ENCODE measurements around the gene PDE6G.

PDE6G gene

DNA sequence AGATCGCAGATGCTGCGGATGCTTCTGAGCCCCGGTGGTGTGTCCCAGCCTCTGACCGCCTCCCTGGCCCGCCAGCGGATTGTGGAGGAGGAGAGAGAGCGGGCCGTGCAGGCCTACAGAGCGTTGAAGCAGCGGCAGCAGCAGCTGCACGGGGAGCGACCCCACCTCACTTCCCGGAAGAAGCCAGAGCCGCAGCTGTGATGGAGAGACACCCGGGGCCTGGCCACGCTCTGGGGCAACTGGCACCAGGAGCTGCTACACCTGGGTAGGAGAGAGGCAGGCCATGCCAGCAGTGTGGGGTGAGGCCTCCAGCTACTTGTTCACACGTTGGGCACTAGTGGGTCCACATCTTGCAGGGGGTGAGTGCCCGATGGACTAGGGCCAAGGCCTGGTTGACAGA lies 16.2 kb upstream of the PDE6G start:
- Histone ChIP-seq H3K4me3 (replicated peaks; ENCODE audit: low read depth, low read length) (no peak overlapping the region), H3K36me3 (ENCODE audit: control insufficient read depth, insufficient read depth, low read length) (peaks cover 33% of the 10 kb centered on the region), H3K27me3 (replicated peaks; ENCODE audit: control insufficient read depth, insufficient read depth, low read length) (no peaks in the 10 kb centered on the region)
- no peak for DNase-seq (ENCODE audit: extremely low read depth, insufficient read length)
- TF ChIP-seq, protein P1, sequence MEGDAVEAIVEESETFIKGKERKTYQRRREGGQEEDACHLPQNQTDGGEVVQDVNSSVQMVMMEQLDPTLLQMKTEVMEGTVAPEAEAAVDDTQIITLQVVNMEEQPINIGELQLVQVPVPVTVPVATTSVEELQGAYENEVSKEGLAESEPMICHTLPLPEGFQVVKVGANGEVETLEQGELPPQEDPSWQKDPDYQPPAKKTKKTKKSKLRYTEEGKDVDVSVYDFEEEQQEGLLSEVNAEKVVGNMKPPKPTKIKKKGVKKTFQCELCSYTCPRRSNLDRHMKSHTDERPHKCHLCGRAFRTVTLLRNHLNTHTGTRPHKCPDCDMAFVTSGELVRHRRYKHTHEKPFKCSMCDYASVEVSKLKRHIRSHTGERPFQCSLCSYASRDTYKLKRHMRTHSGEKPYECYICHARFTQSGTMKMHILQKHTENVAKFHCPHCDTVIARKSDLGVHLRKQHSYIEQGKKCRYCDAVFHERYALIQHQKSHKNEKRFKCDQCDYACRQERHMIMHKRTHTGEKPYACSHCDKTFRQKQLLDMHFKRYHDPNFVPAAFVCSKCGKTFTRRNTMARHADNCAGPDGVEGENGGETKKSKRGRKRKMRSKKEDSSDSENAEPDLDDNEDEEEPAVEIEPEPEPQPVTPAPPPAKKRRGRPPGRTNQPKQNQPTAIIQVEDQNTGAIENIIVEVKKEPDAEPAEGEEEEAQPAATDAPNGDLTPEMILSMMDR (IDR thresholded peaks at IDR 0.05; ENCODE audit: insufficient read depth, low read length, poor library complexity, severe bottlenecking): no peak

DNA sequence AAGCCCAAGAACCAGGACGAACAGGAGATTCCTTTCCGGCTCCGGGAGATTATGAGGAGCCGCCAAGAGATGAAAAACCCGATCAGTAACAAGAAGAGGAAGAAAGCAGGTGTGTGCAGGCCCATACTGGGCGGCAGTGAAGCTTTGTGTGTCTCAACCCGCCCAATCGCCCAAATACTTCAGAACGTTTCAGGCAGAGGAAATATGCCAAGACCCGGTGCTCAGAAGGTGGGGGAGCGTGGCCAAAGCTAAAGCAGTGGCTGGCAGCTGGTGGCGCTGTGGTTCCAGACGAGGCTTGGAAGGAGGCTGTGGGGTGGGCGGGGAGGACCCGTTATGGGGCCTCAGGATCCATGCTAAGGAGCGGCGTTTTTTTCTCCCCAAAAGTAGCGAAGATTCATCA lies 11.4 kb upstream of the PDE6G start:
- H3K4me3 ChIP-seq (replicated peaks; ENCODE audit: low read depth, low read length): peak overlapping the region; percentile 13; the same call in 1 of the 2 replicates
- no peaks in the 10 kb centered on the region for H3K27me3 ChIP-seq (replicated peaks; ENCODE audit: control insufficient read depth, insufficient read depth, low read length)
- peaks cover 31% of the 10 kb centered on the region for H3K36me3 ChIP-seq (ENCODE audit: control insufficient read depth, insufficient read depth, low read length)
- TF ChIP-seq, protein P1 (IDR thresholded peaks at IDR 0.05; ENCODE audit: insufficient read depth, low read length, poor library complexity, severe bottlenecking): peak; percentile 18
- DNase-seq (ENCODE audit: extremely low read depth, insufficient read length): no peak

DNA sequence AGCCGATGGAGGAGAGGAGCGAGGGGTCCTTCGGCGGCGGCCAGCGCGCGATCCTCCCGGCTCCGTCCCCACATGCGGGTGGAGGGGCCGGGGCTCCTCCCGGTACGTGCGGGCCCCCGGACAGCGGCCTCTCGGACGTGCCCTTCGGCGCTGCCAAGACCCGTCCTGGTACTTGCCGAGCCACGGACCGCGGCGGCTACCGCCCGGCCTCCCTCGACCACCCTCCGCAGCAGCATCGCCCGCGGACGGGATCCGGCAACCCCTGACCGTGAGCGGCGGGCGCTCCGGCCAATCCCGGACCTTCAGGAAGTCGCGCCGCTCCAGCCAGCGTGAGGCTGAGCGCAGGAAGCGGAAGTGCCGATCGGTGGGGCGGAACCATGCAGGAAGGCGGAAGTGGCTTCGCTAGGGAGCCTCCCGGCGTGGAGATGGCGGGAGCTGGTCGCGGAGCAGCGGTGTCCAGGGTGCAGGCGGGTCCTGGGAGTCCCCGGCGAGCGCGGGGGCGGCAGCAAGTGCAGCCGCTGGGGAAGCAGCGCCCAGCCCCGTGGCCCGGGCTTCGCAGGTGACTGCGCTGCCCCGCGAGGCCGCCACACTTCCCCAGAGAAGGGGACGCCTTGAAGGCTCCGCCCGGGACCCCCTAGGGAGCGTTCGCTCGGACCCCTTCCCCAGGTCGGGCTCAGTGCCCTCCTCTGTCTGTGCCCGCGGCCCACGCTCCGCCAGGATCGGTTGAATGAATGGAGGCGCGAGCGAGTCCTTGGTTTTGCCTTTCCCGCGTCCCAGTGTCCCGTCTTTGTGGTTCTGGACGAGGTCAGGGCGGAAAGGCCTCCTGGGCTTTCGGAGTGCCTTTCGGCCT lies 10.2 kb upstream of the PDE6G start, which contains the start of the genes CCDC137 and OXLD1:
Gene CCDC137 (plus strand): TSS at position 396 of the 850 bp plus-strand sequence. CDS start 30 bp downstream, at position 426.
Gene OXLD1 (minus strand): TSS at position 264 of the 850 bp plus-strand sequence. CDS start 28 bp downstream, at position 236.
- peaks cover 20% of the 10 kb centered on the region for H3K36me3 ChIP-seq (ENCODE audit: control insufficient read depth, insufficient read depth, low read length)

DNA sequence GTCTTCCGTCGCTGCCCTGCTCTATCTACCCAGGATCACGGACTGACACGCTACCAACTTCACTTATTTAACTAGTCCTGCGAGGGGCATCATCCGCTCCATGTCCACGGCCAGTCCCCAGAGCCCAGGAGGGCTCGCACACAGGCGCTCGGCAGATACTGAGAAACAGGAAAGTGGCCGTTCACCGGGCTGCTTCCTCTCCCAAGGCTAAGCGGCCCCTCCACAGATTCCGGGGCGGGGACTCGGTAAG lies 9.7 kb upstream of the PDE6G start:
- no peak for DNase-seq (ENCODE audit: extremely low read depth, insufficient read length)
- Histone ChIP-seq H3K4me3 (replicated peaks; ENCODE audit: low read depth, low read length) (peak overlapping the region; percentile 97), H3K27me3 (replicated peaks; ENCODE audit: control insufficient read depth, insufficient read depth, low read length) (no peaks in the 10 kb centered on the region), H3K36me3 (ENCODE audit: control insufficient read depth, insufficient read depth, low read length) (peaks cover 16% of the 10 kb centered on the region)
- TF ChIP-seq, protein P1 (IDR thresholded peaks at IDR 0.05; ENCODE audit: insufficient read depth, low read length, poor library complexity, severe bottlenecking): no peak

More for the DNA sequence above, 10.2 kb upstream of the PDE6G start, which contains the start of the genes CCDC137 and OXLD1:
- Histone ChIP-seq H3K27me3 (replicated peaks; ENCODE audit: control insufficient read depth, insufficient read depth, low read length) (no peaks in the 10 kb centered on the region), H3K4me3 (replicated peaks; ENCODE audit: low read depth, low read length) (peak within 1 kb of the TSS; percentile 97)
- DNase-seq (ENCODE audit: extremely low read depth, insufficient read length): peak; percentile 95
- TF ChIP-seq, protein P1 (IDR thresholded peaks at IDR 0.05; ENCODE audit: insufficient read depth, low read length, poor library complexity, severe bottlenecking): no peak

DNA sequence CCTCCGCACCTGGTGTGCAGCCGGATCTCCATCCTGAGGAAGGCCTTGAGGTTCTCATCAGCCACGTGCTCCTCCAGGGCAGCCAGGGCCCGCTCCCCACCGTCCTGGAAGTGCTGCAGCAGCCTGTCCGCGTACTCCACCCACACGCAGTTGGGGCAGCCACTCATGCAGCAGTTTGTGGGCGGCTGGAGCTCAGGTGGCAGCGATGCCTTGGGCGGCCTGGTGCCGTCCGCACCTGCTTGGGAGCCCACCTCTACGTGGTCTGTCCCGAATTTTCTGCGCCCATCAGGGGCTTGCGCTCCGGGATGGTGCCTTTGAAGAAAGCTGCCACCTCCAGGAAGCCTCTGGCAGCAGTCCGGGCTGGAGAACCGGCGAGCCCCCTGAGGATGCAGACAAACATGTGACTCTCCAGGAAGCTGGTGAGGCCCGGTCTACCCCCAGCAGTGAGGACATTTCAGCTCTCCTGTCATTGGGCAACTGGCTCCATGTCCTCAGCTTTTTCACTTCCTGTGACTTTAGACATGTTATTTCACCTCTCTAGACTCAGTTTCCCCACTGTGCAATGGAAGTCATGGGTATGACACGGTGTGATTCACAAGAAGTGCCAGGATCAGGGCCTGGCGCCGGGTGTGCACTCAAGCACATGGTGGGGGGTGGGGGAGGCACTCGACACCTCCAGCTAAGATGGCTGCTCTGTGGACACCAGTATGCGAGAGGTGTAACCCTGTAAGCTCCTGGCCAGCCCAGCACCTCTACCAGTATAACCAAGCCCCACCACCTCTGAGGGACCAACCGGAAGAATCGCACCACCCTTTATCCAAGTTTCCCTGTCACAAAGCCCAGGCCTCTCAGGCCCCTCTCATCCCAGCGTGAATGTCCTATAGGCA lies 9.1 kb upstream of the PDE6G start:
- peak; percentile 60 for DNase-seq (ENCODE audit: extremely low read depth, insufficient read length)

More for the DNA sequence above, 9.1 kb upstream of the PDE6G start:
- TF ChIP-seq, protein P1 (IDR thresholded peaks at IDR 0.05; ENCODE audit: insufficient read depth, low read length, poor library complexity, severe bottlenecking): no peak
- H3K36me3 ChIP-seq (ENCODE audit: control insufficient read depth, insufficient read depth, low read length): peaks cover 16% of the 10 kb centered on the region
- H3K27me3 ChIP-seq (replicated peaks; ENCODE audit: control insufficient read depth, insufficient read depth, low read length): no peaks in the 10 kb centered on the region
- H3K4me3 ChIP-seq (replicated peaks; ENCODE audit: low read depth, low read length): peak overlapping the region; percentile 97

All from GM06990 (cell line).